Hypothalamus (tissue), 51 donors: ENCODE measurements around the gene SPRR3.
"Not testable (repeated sequence)": the region's sequence is repeated elsewhere in the genome, so short reads cannot be mapped to it uniquely, and the experiment has no call there.

Source experiments
- DNase-seq, 51 donors: peaks; one replicate each; lab custom pipeline; 2025; lab: John Stamatoyannopoulos, UW

SPRR3 gene

DNA sequence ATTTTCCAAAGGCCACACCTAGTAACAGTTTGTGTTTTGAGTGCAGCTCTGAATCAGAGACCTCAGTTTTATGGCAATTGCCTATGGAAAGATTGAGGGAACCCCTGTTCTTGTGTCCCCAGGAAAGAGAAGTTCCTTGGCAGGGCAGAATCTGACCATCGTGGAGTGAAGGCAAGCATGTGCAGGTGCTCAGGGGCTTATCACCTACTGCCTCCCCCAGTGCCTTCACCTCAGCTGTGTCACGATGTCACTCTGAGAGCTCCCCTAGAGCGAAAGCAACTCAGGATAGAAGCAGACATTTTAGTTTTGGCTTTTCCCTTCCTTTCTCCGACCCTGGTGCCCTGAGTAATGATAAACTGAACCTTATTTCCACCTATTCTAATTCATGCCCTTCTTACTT is 19.5 kb upstream of the SPRR3 start:
- DNase-seq: no peak

DNA sequence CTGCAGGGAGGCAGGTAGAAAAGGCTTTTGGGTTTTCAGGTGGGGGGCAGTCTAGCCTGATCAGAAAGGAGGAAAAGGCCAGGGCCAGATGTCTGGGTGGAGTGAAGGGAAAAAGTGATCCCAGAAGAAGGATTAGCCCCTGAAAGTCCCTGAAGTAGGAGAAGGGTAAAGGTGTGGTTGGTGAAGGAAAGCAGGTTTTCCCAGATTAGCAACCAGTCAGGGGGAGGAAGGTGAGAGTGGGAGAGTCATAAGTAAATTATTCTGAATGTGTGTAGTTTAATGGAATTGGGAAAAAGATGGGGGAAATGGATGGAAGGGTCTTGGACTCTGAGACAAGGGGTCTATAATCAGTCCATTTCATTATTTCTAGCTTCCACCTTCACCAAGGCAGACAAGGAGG is 18.3 kb upstream of the SPRR3 start:
- DNase-seq: no peak

DNA sequence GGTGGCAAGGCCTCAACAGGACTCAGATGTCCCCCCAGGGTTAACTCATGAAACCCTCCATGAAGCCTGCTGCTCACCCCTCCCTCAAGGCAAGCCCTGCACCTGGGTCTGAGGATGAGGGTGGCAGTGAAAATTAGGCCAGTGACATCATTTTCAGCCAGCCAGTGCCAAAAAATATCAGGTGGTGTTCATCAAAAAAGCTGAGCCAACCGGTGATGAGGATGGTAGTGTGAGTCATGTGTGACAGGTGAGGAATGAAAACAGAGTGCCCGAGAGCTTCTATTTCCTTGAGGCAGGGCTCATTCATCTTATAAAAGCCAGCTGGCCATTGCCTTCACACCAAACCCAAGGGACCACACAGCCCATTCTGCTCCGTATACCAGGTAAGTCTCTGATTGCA is 17.8 kb upstream of the SPRR3 start, which contains the start of gene SPRR1A:
Gene SPRR1A (plus strand): TSS at position 339 of the 400 bp plus-strand sequence. CDS start 1,150 bp downstream, outside the sequence.
- DNase-seq: no peak

DNA sequence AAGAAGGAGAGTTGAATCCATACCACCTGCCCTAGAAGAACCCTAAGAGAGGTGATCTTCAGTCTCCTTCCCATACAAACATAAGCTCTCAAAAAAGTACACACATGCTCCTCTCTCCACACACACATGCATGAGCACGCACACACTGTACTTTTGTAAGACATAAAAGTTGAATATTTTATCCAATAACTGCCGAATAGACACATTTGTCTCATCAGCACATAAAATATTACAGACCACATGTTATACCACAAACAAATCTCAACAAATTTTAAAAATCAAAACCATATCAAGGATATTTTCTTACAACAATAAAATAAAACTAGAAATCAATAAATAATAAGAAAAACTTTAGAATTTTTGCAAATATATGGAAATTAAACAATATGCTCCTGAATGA is 15.0 kb upstream of the SPRR3 start:
- DNase-seq: no peak

DNA sequence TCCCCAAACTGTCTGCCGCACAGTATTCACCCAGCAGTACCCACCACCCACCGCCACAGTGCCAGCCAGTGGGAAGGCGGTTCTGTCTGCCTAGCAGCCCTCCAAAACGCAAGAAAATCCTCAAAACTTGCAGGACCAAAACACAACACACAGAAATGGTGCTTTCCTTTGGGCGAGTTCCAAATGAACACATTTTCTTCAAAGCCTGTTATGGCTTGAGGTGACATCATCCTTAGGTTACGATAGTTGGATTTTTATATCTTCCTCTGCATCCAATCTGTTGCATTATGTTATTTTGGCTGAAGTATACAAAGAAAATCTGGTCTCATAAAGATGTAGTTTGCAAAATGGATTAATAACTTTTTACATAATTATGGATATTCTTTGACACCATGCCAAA is 8.4 kb upstream of the SPRR3 start:
- no peak for DNase-seq

DNA sequence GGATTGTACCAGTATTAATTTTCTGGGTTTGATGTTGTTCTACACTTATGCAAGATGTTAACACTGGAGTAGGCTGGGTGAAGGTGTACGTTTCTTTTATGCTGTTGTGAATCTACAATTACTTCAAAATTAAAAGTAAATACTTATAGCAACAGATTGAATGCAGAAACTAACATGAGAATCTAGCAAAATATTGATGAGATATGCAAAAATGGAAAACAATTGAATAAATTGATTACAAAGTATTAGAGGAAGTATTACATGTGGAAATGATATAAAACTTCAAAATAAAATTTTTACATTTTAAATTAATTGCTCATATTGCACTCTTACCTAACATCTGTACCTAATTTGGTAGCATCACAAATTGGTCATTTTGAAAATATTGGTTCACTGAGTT is 5.7 kb upstream of the SPRR3 start:
- no peak for DNase-seq

DNA sequence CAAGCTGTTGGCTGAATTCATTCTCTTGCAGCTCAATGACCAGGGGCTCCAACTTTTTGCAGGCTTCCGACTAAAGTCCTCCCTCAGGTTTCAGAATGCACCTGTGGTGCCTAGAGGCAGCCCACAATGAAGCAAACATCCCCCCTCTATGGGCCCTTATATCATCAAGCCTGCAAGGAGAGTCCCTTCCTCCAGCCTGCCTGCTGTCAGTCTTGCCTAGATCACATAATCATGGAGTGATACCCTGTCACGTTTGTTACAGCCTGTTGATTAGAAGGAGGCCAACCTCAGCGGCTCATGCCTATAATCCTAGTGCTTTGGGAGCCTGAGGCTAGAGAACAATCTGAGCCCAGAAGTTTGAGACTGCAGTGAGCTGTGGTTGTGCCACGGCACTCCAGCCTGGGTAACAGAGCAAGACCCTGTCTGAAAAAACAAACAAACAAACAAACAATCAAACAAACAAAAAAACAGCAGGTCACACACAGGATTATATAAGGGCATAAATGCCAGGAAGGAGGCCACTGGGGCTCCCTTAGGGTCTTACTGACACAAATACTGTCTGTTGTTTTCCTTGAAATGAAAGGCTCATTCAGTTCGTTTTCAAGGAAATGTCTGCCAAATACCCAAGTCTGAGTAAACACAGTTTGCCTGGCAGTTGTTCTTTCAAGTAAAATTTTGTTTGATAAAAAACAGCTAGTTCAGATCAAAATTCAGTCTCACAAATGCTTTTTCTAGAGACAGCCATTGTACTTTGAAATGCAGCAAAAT is 4.7 kb upstream of the SPRR3 start:
- DNase-seq: peak in 11 of 51 donors; percentile 1 to 38 (median 12)

DNA sequence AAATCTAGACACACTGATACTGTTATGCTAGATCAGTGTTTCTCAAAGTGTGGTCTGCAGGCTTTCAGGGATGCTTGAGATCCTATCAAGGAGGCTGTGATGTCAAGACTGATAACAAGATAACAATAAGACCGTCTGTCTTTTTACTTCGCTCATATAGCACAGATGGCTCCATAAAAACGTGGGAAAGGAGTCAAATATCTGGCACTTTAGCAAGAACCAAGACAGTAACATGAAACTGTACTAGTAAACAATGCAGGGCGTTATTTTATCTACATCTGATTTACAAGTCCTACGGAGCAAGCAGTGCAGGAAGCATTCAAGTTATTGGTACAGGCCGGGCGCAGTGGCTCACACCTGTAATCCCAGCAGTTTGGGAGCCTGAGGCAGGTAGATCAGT is 3.6 kb upstream of the SPRR3 start:
- DNase-seq: no peak

DNA sequence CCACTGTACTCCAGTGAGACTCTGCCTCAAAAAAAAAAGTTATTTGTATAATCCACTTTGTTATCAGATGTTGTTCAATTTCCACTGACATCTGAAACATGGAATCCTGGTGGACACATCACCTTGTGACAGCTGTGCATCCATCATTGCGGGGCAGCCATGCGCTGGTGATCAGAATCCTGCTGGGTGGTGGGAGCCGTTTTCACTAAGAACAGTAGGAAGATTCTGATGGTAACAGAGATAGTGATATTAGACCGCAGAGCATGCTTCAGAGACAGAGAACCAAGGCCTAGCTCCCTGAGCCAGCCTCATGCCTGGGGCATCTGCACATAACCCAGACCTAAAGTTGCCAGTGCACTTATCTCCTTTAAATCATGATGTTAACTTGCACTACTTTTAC is 3.1 kb upstream of the SPRR3 start:
- no peak for DNase-seq

DNA sequence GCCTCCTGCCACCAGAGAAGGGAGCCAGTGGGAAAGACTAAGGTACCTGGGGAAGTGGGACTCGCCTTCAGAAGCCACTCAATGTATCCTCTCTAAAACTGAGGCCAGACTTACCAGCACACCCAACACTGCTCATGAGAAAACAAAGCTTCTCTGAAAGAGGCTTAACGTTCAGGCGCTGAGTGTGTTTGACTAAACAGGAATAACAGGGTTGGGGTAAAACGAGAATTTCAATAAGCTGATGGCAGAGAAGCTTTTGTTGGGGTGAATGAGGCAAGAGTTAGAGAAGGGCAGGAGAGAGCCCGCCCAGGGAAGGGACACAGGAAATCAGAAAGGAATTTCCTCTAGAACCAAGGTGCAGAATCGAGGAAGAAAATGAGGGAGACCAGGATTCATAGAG is 1.7 kb upstream of the SPRR3 start:
- no peak for DNase-seq

DNA sequence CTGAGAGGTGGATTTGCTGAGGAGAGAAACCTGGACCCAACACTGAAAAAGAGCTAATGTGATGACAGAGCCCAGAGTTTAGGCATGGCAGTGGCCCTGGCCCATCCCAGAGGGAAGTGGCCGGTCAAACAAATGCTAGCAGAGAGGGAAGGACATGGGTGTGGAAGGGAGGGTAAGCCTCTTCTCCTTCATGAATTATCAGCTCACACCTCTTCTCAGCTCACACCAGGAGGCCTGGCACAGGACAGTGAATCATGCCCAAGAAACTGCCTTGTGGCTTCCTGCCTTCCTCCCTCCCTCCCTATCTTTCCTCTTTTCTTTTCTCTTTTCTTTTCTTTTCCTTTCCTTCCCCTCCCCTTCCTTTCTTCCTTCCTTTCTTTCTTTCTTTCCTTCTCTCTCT is 1.3 kb upstream of the SPRR3 start:
- DNase-seq: no peak

DNA sequence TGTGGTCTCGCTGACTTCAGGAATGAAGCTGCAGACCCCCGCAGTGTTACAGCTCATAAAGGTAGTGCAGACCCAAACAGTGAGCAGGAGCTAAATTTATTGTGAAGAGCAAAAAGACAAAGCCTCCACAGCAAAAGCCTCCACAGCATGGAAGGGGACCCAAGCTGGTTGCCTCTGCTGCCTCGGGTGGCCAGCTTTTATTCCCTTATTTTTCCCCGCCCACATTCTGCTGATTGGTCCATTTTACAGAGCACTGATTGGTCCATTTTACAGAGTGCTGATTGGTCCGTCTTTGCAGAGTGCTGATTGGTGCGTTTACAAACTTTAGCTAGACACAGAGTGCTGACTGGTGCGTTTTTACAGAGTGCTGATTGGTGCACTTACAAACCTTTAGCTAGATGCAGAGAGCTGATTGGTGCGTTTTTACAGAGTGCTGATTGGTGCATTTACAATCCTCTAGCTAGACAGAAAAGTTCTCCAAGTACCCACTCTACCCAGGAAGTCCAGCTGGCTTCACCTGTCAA is 9.7 kb downstream of the SPRR3 start:
- not testable (repeated sequence) for DNase-seq

DNA sequence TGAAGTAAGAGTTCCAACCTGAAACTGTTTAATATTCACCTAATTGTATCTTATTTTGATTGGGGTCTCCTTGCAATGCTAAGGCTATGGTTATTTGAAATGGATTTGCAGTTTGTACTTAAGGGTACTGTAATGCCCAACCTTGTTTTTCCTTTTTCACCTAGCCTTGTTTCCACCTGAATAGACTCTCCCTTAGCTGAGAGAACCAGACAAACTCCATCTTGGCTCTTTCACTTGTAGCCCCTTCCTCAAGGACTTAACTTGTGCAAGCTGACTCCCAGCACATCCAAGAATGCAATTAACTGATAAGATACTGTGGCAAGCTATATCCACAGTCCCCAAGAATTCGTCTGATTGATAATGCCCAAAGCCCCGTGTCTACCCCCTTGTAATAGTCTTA is 20.3 kb downstream of the SPRR3 start:
- DNase-seq: not testable (repeated sequence)

DNA sequence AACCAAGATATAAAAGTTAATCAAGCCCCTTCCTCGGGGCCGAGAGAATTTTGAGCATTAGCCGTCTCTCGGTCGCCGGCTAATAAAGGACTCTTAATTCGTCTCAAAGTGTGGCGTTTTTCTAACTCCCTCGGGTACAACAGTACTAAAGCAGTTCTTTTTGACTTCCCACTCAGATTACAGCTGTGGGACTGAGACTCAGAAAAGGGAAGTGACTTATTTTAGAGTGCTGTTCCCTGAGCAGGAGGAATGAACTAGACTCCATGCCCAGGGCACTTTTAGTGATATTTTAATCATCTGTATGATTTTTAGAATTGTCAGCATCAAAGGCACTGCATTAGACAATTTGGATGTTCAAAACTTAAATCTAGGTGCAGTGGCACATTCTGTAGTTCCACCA is 20.8 kb downstream of the SPRR3 start:
- not testable (repeated sequence) for DNase-seq

DNA sequence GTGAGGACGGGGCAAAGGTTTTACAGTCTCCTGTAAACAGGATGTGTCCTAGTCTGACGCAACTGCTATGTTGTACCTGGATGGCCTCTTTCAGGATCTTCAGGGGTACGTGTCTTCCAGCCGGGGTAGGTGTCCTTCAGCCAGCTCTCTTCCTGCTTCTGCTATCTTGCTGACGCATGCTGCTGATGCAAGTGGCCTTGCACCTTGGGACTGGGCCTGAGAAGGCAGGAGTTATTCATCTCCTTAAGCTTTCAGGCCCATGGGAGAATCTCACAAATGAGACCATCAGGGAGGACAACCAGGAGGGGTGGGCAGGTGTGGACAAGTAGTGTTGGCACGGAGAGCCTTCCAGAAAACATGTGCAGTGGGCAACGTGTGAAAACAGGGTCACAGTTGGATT is 21.6 kb downstream of the SPRR3 start:
- no peak for DNase-seq

DNA sequence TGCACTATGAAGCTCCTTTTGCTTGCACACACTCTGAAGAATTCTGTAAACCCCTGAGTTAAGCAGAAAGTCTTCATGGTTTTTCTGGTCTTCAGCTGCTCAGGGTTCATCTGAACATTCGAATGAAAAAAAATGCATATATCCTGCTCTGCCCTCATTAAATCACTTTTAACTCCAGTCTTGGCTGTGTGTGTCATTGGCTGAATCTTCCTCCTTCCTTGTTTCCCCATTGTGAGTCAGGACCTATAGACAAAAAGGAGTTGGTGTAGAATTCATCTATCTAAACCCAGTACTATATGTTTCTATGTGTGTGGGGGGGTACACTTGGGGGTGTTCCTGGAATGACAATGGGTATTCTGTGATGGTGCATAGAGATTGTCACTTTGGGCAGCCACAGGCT is 22.9 kb downstream of the SPRR3 start:
- no peak for DNase-seq

DNA sequence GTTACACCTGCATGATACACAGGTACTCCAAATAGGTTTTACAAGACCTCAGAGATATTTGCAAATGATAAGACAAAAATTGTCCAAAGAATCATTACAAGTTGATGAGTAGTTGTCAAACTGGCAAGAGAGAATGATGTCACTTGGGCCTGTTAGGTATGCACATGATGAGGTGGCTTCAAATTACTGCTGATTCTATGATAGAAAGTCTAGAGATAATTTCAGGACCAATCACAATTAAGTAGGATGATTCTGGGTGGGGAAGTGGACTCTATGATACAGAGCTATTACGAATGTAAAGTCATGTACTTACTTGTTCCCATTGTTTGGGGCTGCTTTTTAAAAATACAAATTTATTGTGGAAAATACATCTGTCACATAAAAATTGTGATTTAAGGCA is 24.2 kb downstream of the SPRR3 start:
- no peak for DNase-seq

DNA sequence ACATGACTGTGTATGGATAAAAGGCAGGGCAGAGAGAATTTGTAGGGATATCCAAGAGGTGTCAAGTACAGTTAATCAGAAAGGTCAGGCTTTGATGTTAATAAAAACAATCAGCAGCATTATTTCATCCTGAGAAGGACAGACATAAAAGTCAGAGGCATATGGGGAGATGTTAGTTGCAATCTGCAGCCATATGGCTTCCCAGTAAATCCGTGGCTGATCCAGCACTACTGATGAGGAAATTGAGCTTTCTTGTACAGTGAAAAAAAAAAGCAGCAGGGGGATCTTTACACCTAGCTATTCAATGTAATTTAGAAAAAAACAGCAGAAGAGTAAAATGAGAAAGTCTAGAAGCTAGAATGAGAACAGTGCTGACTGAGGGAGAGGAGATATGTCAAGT is 27.2 kb downstream of the SPRR3 start:
- no peak for DNase-seq

DNA sequence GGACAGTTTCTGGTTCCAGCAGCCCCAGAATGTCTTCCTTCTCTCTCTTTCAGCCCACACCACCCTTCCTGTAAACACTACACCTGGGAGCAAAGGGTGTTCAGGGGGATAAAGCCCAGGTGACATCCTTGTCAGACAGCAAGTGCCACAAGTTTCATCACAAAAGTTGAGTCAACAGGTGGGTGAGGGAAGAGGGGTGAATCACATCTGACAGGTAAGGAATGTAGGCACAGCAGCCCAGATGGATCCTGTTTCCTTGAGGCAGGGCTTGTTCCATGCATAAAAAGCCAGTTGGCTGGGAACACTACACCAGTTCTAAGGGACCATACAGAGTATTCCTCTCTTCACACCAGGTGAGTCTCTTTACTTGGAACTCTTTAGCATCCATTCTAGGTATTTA is 29.3 kb downstream of the SPRR3 start, which contains the start of gene SPRR1B:
Gene SPRR1B (plus strand): TSS at position 309 of the 400 bp plus-strand sequence. CDS start 1,143 bp downstream, outside the sequence.
- no peak for DNase-seq

DNA sequence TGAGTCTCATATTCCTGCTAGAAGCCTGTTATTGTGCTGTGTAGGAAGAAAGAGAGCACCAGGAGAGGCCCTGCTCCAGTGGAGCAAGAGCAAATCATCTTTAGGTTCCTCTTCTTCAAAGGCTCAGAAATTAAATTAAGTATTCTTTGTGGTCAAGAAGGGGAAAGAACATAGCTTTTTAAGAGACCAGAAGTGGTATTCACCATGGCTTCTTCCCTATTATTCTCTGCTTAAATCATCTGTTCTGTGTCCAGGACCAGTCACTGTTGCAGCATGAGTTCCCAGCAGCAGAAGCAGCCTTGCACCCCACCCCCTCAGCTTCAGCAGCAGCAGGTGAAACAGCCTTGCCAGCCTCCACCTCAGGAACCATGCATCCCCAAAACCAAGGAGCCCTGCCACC is 30.5 kb downstream of the SPRR3 start:
- no peak for DNase-seq

DNA sequence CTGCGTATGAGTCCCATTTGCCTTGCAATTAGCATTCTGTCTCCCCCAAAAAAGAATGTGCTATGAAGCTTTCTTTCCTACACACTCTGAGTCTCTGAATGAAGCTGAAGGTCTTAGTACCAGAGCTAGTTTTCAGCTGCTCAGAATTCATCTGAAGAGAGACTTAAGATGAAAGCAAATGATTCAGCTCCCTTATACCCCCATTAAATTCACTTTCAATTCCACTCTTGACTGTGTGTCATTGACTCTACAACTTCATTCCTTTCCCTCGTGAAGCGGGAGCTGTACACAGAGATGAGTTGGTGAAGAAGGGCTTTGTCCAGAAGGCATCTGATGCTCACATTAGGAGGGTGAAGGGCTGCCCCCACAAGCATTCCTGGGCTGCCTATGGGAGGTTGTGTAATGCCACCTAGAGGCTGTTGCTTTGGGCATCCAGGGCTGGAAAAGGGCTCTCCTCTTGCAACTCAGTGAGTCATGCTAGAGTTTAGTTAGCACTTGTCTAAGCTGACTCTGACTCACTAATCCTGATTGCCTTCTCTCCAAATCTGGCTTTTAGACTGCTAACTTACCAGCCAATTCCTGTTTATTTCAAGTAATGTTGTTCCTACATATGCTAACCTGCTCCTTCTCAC is 31.2 kb downstream of the SPRR3 start:
- DNase-seq: peak in 15 of 51 donors; percentile 1 to 36 (median 9)

DNA sequence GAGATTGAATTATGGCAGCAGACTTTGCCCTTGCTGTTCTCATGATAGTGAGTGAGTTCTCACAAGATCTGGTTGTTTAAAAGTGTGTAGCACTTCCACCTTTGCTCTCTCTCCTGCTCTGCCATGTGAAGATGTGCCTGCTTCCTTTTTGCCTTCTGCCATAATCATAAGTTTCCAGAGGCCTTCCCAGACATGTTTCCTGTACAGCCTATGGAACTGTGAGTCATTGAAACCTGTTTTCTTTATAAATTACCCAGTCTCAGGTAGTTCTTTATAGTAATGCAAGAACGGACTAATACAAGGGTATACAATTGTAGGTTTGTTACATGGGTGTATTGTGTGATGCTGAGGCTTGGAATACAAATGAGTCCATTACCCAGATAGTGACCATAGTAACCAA is 33.7 kb downstream of the SPRR3 start:
- DNase-seq: no peak
